ENCODE results near the gene RAF1.
"Not testable (repeated sequence)": the region's sequence is repeated elsewhere in the genome, so short reads cannot be mapped to it uniquely, and the experiment has no call there.

Gene RAF1

DNA sequence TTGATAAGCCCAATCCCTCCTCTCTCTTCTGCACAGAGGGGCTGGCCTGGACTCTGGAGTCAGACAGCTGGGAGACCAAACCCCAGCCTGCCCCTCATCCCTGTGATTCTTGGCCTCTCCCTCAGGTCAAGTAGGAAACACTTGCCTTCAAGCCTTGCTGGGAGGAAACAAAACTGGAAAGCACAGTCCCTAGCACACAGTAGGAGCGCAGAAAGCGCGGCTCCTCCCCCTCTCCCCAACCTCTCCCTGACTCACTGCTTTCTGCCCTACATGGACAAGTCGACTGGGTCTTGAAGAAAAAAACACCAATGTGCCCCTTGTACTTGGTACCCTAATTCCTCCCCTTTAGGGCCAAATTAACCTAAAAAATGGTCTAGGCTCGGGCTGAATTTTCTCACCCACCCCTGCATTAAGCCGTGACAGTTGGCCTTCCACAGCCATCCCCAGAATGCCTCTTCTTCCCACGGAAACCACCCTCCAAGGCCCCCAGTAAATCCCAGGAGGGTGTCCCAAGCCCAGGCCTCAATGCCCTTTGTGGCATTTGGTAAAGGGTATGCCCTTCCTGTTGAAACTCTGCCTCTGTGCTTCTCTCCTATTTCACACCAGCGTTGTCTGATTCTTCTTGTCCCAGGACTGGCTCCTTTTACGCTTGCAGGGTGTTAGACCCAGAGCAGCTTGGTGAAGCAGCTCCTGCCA, 11.3 kb upstream of the RAF1 start:
- DNase-seq: no peak

- DNase-seq: not testable (repeated sequence)
Measured at GRCh38 chr3:12673956-12674736, 10.2 kb upstream of the RAF1 start.

- DNase-seq: no peak
Measured at GRCh38 chr3:12671120-12671450, 7.2 kb upstream of the RAF1 start.

DNA sequence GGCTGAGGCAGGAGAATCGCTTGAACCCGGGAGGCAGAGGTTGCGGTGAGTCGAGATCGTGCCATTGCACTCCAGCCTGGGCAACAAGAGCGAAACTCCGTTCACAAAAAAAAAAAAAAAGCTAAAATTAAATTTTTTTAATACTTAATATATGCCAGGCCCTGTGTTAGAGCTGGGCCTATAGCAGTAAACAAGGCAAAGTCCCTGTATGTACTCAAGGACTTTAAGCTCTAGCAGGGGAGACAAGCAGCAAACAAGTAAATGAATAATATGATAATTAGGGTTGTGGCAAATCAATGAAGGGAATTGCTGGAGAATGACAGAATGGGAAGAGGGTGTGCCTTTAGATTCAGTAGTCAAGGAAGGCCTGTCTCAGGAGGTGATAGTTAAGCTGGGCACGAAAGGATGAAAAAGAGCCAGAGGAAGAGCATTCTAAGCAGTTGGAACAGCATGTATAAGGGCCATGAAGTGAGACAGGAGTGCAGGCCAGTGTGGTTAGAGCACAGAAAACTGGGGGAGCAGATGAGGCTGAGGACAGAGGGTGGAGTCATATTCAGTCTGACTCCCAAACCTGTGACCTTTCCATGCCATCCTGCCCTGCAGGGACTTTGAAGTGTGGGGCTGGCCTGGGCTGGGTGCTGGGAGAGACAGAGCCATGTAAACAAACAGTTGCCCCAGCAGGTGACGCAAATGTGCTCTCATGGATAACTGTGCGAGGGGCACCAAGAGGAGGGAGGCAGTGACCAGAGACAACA, 6.6 kb upstream of the RAF1 start:
- DNase-seq: peak; percentile 33

DNA sequence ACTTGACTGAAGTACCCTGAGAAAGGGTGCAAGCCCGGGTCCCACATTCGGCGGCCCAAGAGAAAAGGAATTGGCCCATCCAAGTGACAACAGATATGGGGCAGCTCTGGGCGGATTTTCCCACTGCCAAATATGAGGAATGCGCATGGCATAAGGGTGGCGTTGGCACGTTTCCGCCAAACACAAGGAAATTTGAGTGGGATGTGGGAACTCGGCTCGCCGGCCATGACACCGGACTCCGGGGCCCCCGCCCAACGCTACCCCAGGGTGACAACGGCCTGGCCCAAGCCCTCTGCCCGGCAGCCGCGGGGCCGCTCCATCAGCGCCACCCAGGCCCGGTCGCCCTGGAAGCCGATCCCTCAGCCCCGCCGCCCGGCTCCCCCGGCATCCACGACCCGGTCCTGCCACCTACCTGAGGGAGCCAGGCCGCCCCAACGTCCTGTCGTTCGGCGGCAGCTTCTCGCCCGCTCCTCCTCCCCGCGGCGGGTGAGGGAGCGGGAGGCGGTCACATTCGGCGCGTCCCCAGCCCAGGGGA, 449 bp downstream of the RAF1 start:
- no peak for DNase-seq

DNA sequence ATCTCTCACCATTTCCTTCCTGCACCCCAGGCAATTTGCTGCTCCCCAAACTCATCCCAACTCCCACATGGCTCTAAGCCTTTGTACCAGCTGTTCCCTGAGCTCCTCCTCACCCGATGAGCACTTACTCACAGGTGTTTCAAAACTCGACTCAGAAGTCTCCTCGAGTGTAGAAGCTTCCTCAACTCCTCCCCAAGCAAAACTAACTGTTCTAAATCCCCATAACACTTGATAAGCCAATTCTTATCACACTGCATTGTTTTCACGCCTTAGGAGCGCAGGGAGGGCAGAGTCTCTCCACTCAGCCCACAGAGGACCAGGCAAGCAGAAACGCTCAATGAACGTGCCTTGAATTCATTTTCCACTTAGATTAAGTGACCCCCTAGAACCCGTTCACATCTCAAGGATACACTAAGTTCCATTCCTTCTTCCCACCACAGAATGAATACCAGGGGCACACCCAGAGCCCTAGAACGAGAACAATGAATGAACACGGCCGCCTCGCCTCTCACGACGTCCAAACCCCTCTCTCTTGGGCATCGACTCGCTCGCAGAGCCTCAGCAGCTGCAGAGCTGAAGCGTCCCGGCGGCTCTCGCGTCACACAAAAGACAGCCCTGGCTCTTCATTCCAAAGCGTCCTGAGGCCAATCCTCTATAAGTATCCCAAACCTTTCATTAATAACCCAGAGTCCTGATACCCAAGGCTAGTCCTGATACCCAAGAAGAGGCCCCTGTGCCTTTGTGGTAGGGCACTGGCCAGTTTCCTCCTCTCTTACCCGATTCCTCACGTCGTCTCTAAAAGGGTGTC, 1.1 kb downstream of the RAF1 start:
- DNase-seq: peak; percentile 16

DNA sequence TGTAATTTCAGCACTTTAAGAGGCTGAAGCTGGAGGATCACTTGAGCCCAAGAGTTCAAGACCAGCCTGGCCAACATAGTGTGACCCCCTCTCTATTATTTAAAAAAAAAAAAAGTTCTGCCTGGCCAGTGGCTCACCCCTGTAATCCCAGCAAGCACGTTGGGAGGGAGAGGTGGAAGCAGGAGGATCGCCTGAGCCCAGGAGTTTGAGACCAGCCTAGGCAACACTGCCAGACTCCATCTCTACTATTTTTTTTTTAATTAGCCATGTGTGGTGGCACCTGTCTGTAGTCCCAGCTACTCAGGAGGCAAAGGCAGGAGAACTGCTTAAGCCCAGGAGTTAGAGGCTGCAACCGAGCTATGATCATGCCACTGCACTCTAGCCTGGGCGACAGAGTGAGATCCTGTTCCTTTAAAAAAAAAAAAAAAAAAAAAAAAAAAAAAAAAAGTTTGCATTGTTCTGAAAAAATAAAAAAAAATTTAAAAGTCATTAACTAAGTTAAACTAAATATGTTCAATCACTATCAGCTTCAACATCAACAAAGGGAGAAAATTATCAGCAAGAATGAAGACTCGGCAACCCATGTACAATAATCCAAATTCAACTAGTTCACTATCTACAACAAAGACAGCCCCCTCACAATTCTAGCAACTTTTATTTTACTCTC, 1.9 kb downstream of the RAF1 start:
- no peak for DNase-seq

- DNase-seq: not testable (repeated sequence)
Measured at GRCh38 chr3:12661375-12661774, 2.5 kb downstream of the RAF1 start.

DNA sequence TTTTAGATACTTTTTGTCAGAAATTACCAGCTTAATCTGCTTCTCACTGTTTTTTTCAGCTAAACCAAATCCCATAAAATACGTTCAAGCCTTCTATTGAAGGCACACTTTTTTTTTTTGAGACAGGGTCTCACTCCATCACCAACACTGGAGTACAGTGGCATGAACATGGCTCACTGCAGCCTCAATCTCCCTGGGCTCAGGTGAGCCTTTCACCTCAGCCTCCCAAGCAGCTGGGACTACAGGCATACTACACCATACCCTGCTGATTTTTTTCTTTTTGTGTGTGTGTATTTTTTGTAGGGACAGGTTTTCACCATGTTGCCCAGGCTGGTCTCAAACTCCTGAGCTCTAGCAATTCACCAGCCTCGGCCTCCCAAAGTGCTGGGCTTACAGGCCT, 3.7 kb downstream of the RAF1 start:
- no peak for DNase-seq

DNA sequence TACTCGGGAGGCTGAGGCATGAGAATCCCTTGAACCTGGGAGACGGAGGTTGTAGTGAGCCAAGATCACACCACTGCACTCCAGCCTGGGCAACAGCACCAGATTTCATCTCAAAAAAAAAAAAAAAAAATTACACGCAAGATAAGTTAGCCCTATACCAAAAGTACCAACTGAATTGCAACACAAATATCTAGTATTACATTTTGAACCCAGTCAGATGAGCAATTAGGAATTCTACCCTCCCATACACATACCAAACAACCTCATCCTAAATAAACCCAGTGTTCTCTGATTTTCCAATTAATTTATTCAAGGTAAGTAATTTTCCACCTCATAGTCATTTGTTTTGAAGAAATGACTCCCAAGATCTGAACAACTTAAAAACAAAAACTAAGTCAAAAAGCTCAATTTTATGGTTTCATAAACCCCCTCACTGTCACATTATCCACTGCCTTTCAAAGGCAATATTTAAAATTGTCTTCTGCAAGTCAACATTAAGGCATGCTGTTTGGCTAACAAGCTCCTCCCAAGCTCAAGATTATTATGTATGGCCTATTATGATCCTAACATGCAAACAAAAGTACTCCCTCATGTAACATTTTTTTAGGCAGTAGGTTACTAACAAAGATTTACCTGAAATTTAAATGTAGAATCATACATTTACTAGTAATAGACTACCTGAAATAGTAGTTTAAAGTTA, 4.5 kb downstream of the RAF1 start:
- no peak for DNase-seq

DNA sequence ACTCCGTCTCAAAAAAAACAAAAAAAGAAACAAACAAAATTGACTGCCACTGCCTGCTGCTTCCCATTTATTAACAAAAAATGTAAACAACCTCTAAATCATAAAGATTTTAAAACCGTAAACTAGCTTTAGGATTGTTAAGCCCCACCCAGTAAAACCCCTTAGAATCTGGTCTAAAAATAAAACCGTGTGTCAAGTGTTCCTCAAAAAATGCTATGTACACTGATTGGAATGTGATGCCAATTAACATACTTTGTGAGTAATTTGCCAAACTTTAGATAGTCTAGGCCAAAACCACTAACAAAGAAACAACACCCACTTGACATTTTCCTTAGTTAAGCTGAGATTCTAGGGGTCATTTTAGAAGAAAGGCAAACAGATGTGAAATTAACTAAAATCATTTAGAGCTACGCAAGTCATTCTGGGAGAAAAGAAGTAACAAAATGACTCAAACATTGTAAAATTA, 5.3 kb downstream of the RAF1 start:
- no peak for DNase-seq

- DNase-seq: no peak
Measured at GRCh38 chr3:12656850-12657249, 7.1 kb downstream of the RAF1 start.

DNA sequence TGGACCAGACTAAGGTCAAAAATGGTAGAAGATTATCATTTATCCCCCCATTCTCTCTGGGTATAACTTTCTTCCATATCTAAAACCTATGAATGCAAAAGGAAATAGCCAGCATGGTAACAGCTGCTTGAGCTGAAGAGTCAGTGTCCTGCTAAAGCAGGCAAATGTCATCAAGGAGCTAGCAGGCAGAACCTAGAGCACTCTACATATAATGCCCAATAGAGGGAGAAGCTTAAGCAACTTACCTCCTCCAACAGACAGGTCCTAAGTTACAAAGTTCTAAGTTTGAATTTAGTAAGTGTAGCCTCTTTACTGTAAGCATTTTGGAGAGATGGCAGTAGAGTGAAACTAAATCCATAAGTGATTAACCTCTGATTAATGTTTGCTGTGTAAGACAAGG, 7.7 kb downstream of the RAF1 start:
- no peak for DNase-seq

DNA sequence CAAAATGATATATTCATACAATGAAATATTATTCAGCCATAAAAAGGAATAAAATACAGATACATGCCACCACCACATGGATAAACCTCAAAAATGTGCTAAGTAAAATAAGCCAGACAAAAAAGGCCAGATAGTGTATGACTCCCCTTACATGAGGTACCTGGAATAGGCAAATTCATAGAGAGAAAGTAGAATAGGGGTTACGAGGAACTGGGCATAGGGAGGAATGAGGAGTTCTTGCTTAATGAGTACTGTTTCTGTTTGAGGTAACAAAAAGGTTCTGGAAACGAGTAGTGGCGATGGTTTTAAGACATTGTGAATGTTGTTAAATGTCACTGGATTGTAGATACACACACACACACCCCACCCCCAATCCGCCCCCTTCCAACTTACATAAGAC, 8.2 kb downstream of the RAF1 start:
- no peak for DNase-seq

DNA sequence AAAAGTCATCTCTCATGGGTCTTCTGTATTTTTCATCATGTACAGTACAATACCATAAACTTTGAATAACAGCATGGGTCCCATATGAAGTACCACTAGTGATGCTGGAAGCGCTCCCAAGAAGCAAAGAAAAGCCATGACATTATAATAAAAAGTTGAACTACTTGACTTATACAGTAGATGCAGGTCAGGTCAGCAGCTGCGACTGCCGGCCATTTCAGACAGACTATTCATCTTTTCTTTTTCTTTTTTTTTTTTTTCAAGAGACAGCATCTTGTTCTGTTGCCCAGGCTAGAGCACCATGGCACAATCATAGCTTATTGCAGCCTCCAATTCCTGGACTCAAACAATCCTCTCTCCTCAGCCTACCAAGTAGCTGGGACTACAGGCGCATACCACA, 10.2 kb downstream of the RAF1 start:
- DNase-seq: no peak

DNA sequence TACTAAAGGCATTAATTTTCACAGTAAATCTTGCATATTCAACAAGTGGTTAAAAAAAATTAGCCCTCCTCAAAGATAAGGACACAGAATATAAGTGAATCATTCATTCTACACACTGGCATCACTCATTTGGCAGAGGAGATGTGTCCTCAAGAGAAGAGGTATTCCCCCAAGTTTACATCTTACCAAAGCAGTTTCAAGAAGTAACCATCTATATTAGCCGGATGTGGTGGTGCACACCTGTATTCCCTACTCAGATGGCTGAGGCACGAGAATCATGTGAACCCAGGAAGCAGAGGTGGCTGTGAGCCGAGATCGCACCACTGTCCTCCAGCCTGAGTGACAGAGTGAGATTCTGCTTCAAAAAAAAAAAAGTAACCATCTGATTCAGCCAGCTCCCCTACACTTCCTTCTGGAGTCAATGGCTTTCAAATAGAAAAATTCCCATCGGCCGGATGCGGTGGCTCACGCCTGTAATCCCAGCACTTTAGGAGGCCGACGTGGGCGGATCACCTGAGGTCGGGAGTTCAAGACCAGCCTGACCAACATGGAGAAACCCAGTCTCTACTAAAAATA, 15.4 kb downstream of the RAF1 start:
- DNase-seq: no peak

GRCh38 chr3:12644331-12644937, 19.5 kb downstream of the RAF1 start:
- no peak for DNase-seq

DNA sequence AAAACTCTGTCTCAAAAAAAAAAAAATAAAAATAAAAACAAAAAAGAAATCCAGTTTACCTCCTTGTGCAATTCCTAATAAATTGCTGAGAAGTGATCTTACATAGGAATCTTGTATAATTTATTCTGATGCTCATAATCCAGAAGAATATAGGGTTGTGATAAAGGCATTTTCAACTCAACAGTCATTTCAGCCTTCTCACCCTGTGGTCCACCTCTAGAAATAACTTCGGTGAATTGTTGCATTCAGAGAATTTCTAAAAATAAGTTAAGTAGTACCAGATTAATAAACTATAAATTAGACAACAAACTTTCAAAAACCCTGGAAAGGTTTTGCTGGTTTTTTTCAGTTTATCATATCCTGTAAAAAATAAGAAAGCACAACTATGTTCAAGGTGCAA, 20.2 kb downstream of the RAF1 start:
- DNase-seq: no peak

DNA sequence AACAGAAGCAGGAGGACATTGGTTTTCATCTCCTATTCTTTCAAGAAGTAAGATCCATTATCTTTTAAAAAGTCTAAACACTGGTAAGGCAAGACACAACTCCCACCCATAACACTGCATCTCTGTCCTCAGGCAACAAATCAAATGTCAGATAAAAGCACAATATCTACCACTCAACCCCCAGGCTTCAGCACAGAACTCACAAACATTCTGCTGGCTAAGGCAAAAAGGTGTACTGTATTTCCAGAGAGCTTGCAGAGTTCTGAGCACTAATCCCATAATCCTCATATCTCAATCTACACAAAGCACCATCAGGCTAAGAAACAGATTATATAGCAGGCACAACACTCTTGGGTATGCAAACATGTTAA, 20.9 kb downstream of the RAF1 start:
- no peak for DNase-seq

GRCh38 chr3:12640853-12641252, 23.1 kb downstream of the RAF1 start:
- DNase-seq: not testable (repeated sequence)

GRCh38 chr3:12638105-12638504, 25.8 kb downstream of the RAF1 start:
- DNase-seq: no peak
